Liver (tissue), 3 donors: ENCODE measurements around the gene CELF4.

ENCODE experiments used
- ATF3 ChIP-seq: IDR thresholded peaks from 2 replicates; pipeline ENCODE4 v1.6.1; 2016; ENCODE audit warnings: antibody characterized with exemption
- EGR1 ChIP-seq, 2 donors: IDR thresholded peaks; 2 replicates each; pipeline ENCODE4 v1.6.1; 2016 to 2018; ENCODE audit warnings: antibody characterized with exemption in 2 of 2, low read depth in 2 of 2
- FOXA1 ChIP-seq: IDR thresholded peaks from 2 replicates; pipeline ENCODE4 v1.6.1; 2016; ENCODE audit warnings: antibody characterized with exemption
- GABPA ChIP-seq, 2 donors: IDR thresholded peaks in 1 of 2; conservative IDR thresholded peaks in 1 of 2; 2 replicates each; pipeline ENCODE4 v1.6.1; 2016; ENCODE audit warnings: antibody characterized with exemption in 2 of 2, mild to moderate bottlenecking in 1 of 2, moderate library complexity in 1 of 2
- HNF4G ChIP-seq: IDR thresholded peaks from 2 replicates; pipeline ENCODE4 v1.6.1; 2016; ENCODE audit warnings: antibody characterized with exemption
- JUND ChIP-seq, 2 donors: IDR thresholded peaks; 2 replicates each; pipeline ENCODE4 v1.6.1; 2016; ENCODE audit warnings: antibody characterized with exemption in 2 of 2
- MAX ChIP-seq: IDR thresholded peaks from 2 replicates; pipeline ENCODE4 v1.6.1; 2016; ENCODE audit warnings: antibody characterized with exemption
- RAD21 ChIP-seq, 2 donors: IDR thresholded peaks; 2 replicates each; pipeline ENCODE4 v1.6.1; 2016; ENCODE audit warnings: antibody characterized with exemption in 2 of 2, mild to moderate bottlenecking in 2 of 2
- REST ChIP-seq: IDR thresholded peaks from 2 replicates; pipeline ENCODE4 v1.6.1; 2016; ENCODE audit warnings: antibody characterized with exemption, mild to moderate bottlenecking
- SP1 ChIP-seq: IDR thresholded peaks from 2 replicates; pipeline ENCODE4 v1.6.1; 2018; ENCODE audit warnings: antibody characterized with exemption, mild to moderate bottlenecking
- TAF1 ChIP-seq: conservative IDR thresholded peaks from 2 replicates; pipeline ENCODE4 v1.6.1; 2016; ENCODE audit warnings: antibody characterized with exemption, mild to moderate bottlenecking
- YY1 ChIP-seq: IDR thresholded peaks from 2 replicates; pipeline ENCODE4 v1.6.1; 2016; ENCODE audit warnings: antibody characterized with exemption, mild to moderate bottlenecking
- ZBTB33 ChIP-seq: IDR thresholded peaks from 2 replicates; pipeline ENCODE4 v1.6.1; 2016; ENCODE audit warnings: antibody characterized with exemption
- TF ChIP-seq, protein P1 (sequence below): fragments of 150-350 bp; IDR thresholded peaks from 2 replicates; pipeline ENCODE4 v1.5.1; 2017; ENCODE audit warnings: improper control_type of control experiment, low read depth, low read length; ENCODE audit not compliant: missing input control
- donor health status: healthy.
- donor health status: healthy.

DNA sequence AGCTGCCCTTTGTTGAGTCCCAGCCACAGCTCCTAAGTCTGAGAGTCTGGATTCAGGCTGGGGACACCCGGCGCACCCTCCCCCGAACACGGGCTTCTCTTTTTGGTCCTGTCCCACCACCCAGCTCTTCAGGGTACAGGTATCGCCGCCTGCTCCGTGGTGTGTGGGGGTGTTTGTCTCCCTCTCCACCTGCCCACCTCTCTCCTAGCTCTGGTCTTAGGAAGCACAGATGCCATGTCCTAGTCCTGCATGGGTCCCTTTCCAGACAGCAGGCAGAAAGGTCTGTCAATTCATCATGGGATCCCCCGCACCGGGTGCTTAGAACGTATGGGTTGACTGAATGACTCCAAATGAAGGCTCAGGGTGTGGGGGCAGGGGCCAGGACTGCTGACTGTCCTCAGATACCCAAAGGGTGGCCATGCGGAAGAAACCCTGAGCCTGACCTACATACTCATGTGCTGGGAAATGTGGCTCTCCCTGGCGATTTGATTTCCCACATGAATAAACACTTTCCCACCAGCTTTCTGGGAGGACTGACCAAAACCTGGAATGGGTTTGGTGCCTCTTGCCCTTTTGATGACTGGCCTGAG, 156.8 kb downstream of the CELF4 start:
- TF ChIP-seq, protein P1, sequence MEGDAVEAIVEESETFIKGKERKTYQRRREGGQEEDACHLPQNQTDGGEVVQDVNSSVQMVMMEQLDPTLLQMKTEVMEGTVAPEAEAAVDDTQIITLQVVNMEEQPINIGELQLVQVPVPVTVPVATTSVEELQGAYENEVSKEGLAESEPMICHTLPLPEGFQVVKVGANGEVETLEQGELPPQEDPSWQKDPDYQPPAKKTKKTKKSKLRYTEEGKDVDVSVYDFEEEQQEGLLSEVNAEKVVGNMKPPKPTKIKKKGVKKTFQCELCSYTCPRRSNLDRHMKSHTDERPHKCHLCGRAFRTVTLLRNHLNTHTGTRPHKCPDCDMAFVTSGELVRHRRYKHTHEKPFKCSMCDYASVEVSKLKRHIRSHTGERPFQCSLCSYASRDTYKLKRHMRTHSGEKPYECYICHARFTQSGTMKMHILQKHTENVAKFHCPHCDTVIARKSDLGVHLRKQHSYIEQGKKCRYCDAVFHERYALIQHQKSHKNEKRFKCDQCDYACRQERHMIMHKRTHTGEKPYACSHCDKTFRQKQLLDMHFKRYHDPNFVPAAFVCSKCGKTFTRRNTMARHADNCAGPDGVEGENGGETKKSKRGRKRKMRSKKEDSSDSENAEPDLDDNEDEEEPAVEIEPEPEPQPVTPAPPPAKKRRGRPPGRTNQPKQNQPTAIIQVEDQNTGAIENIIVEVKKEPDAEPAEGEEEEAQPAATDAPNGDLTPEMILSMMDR: no peak
- TF ChIP-seq RAD21 (IDR thresholded peaks at IDR 0.05) (no peak), ZBTB33 (no peak), YY1 (no peak), EGR1 (IDR thresholded peaks at IDR 0.05; ENCODE audit: low read depth in 2 of 2) (no peak), REST (no peak), ATF3 (no peak), JUND (IDR thresholded peaks at IDR 0.05) (no peak), GABPA (IDR thresholded peaks at IDR 0.05 in 1 of 2, conservative IDR thresholded peaks at IDR 0.05 in 1 of 2) (no peak), TAF1 (no peak), HNF4G (no peak), SP1 (no peak), MAX (no peak), FOXA1 (no peak)
